ENCODE results near the gene PROM1. TPM values are rescaled to one million over a fixed set of nuclear protein-coding genes. Genes with fewer than 3 reads are reported as not detected.

Gene PROM1
- total and polyA plus RNA-seq, 2 of the 8 experiments (the other 6 are each of a cell fraction or from before 2014, with no cell fraction given), result 36.0 to 59.7 TPM

- Histone ChIP-seq H3K79me1 (ENCODE audit: low read depth, low read length) (no peaks in the 10 kb centered on the region), H3K9ac (replicated peaks in 1 of 4; ENCODE audit: extremely low read depth in 1 of 4, low read depth in 3 of 4, low read length in 3 of 4) (no peak overlapping the region), H3K23ac (ENCODE audit: insufficient read length) (no peak overlapping the region), H2BK15ac (ENCODE audit: low read length) (no peak overlapping the region), H4K8ac (ENCODE audit: extremely low read depth, insufficient read depth, low read length) (no peak overlapping the region), H3K27me3 (replicated peaks in 1 of 4; ENCODE audit: control insufficient read depth in 3 of 4, extremely low read depth in 1 of 4, insufficient read depth in 3 of 4, low read length in 3 of 4) (no peaks in the 10 kb centered on the region), H4K20me1 (replicated peaks in 1 of 2; ENCODE audit: control insufficient read depth in 1 of 2, insufficient read depth in 2 of 2, low read length in 2 of 2) (no peaks in the 10 kb centered on the region), H2BK5ac (ENCODE audit: low read depth, low read length) (no peak overlapping the region), H3K4me3 (ENCODE audit: extremely low read depth in 1 of 4, insufficient read depth in 2 of 4, low read depth in 3 of 4, low read length in 4 of 4) (no peak overlapping the region), H3K18ac (ENCODE audit: extremely low read depth, low read length) (no peak overlapping the region), H3K4ac (replicated peaks; ENCODE audit: insufficient read length, low read depth, low read length) (no peak overlapping the region), H3K56ac (replicated peaks; ENCODE audit: insufficient read length, low read depth, low read length) (no peak overlapping the region), H2BK12ac (ENCODE audit: low read depth, low read length) (no peak overlapping the region), H3K4me2 (ENCODE audit: insufficient read depth in 1 of 2, low read depth in 2 of 2, low read length in 2 of 2) (no peak overlapping the region), H3K4me1 (replicated peaks in 1 of 4; ENCODE audit: control insufficient read depth in 3 of 4, insufficient read depth in 4 of 4, low read length in 3 of 4) (no peaks in the 10 kb centered on the region; a peak in 1 of 7 replicates), H3K9me3 (ENCODE audit: insufficient read depth in 2 of 2, low read depth in 1 of 2, low read length in 1 of 2) (no peaks in the 10 kb centered on the region), H2BK120ac (replicated peaks; ENCODE audit: low read depth, low read length) (no peak overlapping the region), H2AK5ac (ENCODE audit: low read depth, low read length) (no peak overlapping the region), H3K27ac (ENCODE audit: low read depth, low read length) (no peak overlapping the region), H4K5ac (ENCODE audit: insufficient read length, low read depth, low read length) (no peak overlapping the region), H4K91ac (replicated peaks; ENCODE audit: insufficient read length, low read length) (no peak overlapping the region), H2BK20ac (ENCODE audit: low read length) (no peak overlapping the region), H3K36me3 (ENCODE audit: control insufficient read depth in 2 of 4, insufficient read depth in 4 of 4, low read length in 3 of 4) (peaks cover 2 to 34% (median 17%) of the 10 kb centered on the region in 4 experiments; a peak in 6 of 8 replicates), H3K14ac (ENCODE audit: insufficient read length) (no peak overlapping the region), H3K23me2 (ENCODE audit: low read depth, low read length) (no peaks in the 10 kb centered on the region), H2AFZ (ENCODE audit: low read length) (no peak overlapping the region), H3K79me2 (ENCODE audit: control insufficient read depth in 1 of 2, insufficient read depth in 2 of 2, low read length in 2 of 2) (no peaks in the 10 kb centered on the region)
- no peak for DNase-seq (ENCODE audit: low read depth in 1 of 2, low spot score in 2 of 2)
- ChIA-PET POLR2A (ENCODE audit: partially characterized antibody) (no interaction called here), CTCF (ENCODE audit: partially characterized antibody) (interaction anchor here (0.8 to 5.2 kb wide), 6 partner anchors 11 to 191 kb away, joined by 3 to 22 read pairs (median 6); no protein-coding TSS in a partner anchor)
- 66% methylated on average over 4 of the region's 4 CpGs; no CpG with 5 or more reads in 1 of the 2 experiments for WGBS, 2 experiments (ENCODE audit: extremely low coverage in 1 of 2, insufficient coverage in 1 of 2, insufficient read length in 1 of 2, insufficient replicate concordance in 2 of 2, low coverage in 1 of 2, low lambda C conversion rate in 2 of 2, missing lambda C conversion rate in 1 of 2)
- FAIRE-seq, result no peak
- no peak for TF ChIP-seq TAF1 (IDR thresholded peaks at IDR 0.05; ENCODE audit: low read depth, low read length)
- TF ChIP-seq BCL11A (IDR thresholded peaks at IDR 0.05; ENCODE audit: low read depth in 2 of 2, low read length in 2 of 2), result no peak
- TF ChIP-seq MAX (IDR thresholded peaks at IDR 0.05), result no peak
- TF ChIP-seq CBX5 (IDR thresholded peaks at IDR 0.05; ENCODE audit: low read depth, low read length), result no peak
- no peak for TF ChIP-seq ASH2L (IDR thresholded peaks at IDR 0.05; ENCODE audit: low read length)
- TF ChIP-seq MAFK (IDR thresholded peaks at IDR 0.05; ENCODE audit: low read depth, low read length), result no peak
- no peak for TF ChIP-seq NRF1 (IDR thresholded peaks at IDR 0.05; ENCODE audit: low read depth, low read length)
- TF ChIP-seq KDM1A (IDR thresholded peaks at IDR 0.05; ENCODE audit: borderline replicate concordance, low read length), result no peak
Measured at GRCh38 chr4:15996773-15997172, 87.0 kb downstream of the PROM1 start.

All from H1 (cell line).